ENCODE measurements around the gene HINFP.
"Not testable (repeated sequence)": the region's sequence is repeated elsewhere in the genome, so short reads cannot be mapped to it uniquely, and the experiment has no call there.

Gene HINFP

DNA sequence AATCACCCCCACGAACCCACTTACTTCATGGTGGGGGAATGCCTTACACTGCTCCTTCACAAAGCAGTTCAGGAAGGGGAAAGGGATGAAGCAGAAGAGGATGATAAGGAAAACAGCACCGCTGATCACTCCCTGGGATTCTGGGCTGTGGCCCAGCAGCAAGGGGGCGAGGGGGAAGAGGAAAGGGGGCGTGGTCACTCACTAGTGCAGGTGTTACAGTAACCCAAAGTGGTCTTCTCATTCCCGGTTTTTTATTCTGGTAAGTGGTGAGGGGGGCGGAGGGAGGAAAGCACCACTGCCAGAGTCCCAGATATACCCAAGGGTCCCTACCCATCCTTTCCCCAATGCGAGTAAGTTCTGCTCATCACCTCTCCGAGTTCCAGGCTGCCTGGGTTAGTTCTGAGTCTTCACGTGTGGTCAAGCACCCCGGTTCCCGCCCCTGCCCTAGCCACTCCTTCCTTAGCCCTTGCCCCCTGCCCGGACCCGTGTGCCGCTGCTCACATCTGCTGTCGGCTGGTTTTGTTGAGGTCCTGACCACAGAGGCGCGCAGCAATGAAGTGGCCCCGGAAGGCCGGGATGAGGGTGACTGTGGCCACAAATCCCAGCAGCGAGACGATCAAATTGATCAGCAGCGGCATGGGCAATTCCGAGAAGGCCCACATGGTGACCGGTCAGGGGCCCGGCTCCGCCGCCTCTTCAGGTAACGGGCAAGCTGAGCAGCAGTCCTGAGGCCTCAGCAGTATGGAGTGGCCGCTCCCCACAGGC lies 20.2 kb upstream of the HINFP start:
- no peaks in the 10 kb centered on the region for H3K9me2 ChIP-seq (replicated peaks; ENCODE audit: low read depth, low read length)
- peaks cover 19% of the 10 kb centered on the region; the same call in 1 of the 2 replicates for H3K36me3 ChIP-seq (ENCODE audit: insufficient read depth, low read length)
- peaks cover 51% of the 10 kb centered on the region for H3K79me2 ChIP-seq (ENCODE audit: insufficient read depth, low read length)
- H3K4me3 ChIP-seq (ENCODE audit: low read length, poor library complexity, severe bottlenecking), result peak overlapping the region; percentile 88
- no peaks in the 10 kb centered on the region for H4K20me1 ChIP-seq (ENCODE audit: insufficient read depth, low read length, poor library complexity, severe bottlenecking)
- H3F3A ChIP-seq (ENCODE audit: low read depth), result no peaks in the 10 kb centered on the region
- H2AFZ ChIP-seq (ENCODE audit: low read length), result peak overlapping the region; percentile 91
- H3K9me3 ChIP-seq (ENCODE audit: insufficient read depth, low read depth, low read length), result no peaks in the 10 kb centered on the region
- H3K4me1 ChIP-seq (ENCODE audit: insufficient read depth, low read length, poor library complexity, severe bottlenecking), result peaks cover 24% of the 10 kb centered on the region
- no peaks in the 10 kb centered on the region for H3K27me3 ChIP-seq (ENCODE audit: insufficient read depth, low read length, poor library complexity, severe bottlenecking)
- H3K9ac ChIP-seq (ENCODE audit: low read depth, low read length, poor library complexity, severe bottlenecking), result peak overlapping the region; percentile 84
- no peak for TF ChIP-seq EZH2phosphoT487 (IDR thresholded peaks at IDR 0.05; ENCODE audit: borderline replicate concordance)
- no peak for TF ChIP-seq CTCF (conservative IDR thresholded peaks at IDR 0.05; ENCODE audit: low read length)
- peak overlapping the region; percentile 99 for H3K4me2 ChIP-seq (ENCODE audit: low read depth, low read length, poor library complexity, severe bottlenecking)

DNA sequence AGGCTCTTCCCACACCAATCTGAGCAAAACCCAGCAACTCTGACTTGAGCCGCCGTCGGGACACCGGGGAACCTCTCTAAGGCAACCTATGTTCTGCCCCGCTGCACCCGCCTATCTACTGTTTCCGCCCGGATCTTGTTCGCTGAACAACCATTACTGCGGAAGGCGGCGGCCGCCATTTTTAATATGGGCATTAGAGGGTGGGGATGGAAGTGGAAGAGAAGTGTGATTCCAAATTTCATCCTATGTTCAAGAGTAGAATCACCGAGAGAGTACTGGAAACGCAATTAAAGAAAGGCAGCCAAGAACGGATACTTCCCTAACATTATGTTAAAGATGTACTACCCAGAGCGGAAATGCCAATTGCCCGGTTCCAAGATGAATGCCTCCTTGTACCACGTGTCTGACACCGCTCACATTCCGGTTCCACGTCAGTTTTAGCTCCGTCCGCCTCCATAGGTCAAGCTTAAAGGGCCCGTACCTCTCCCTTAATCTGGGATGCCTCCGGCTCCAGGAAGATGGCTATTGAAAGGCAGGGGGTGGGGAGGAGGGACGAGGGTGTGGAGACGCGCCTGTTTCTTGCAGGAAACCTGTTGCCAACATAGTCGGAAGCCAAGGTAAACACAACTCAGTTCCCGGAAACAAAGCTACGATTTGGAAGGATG lies 19.5 kb upstream of the HINFP start, which contains the start of gene DPAGT1:
Gene DPAGT1, minus strand, starts transcription at position 95 of the 665 bp plus-strand sequence. CDS start 198 bp downstream, outside the sequence.
- peak within 1 kb of the TSS; percentile 84 for H3K9ac ChIP-seq (ENCODE audit: low read depth, low read length, poor library complexity, severe bottlenecking)
- peaks cover 49% of the 10 kb centered on the region for H3K79me2 ChIP-seq (ENCODE audit: insufficient read depth, low read length)
- no peaks in the 10 kb centered on the region for H4K20me1 ChIP-seq (ENCODE audit: insufficient read depth, low read length, poor library complexity, severe bottlenecking)

DNA sequence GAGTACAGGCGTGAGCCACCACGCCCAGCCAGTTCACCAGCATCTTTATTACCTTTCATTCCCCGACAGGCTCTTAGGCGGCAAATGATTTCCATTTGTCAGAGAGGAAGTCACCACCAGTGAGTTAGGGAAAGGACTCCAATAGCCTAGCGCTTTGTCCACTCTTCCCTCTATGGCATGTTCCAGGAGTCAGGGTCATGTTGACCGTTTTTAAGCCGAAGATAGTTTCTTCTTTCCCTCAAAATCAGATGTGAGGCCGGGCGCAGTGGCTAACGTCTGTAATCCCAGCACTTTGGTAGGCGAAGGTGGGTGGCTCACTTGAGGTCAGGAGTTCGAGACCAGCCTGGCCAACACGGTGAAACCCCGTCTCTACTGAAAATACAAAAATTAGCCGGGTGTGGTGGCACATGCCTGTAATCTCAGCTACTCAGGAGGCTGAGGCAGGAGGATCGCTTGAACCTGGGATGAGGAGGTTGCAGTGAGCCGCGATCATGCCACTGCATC lies 18.2 kb upstream of the HINFP start:
- H2AFZ ChIP-seq (ENCODE audit: low read length); H3K9me3 ChIP-seq (ENCODE audit: insufficient read depth, low read depth, low read length); H3K27me3 ChIP-seq (ENCODE audit: insufficient read depth, low read length, poor library complexity, severe bottlenecking); H4K20me1 ChIP-seq (ENCODE audit: insufficient read depth, low read length, poor library complexity, severe bottlenecking); H3K9me2 ChIP-seq (replicated peaks; ENCODE audit: low read depth, low read length); H3K36me3 ChIP-seq (ENCODE audit: insufficient read depth, low read length); H3F3A ChIP-seq (ENCODE audit: low read depth): not testable (repeated sequence)
- peak overlapping the region; percentile 99 for H3K4me2 ChIP-seq (ENCODE audit: low read depth, low read length, poor library complexity, severe bottlenecking)
- H3K9ac ChIP-seq (ENCODE audit: low read depth, low read length, poor library complexity, severe bottlenecking), result peak overlapping the region; percentile 84
- H3K4me1 ChIP-seq (ENCODE audit: insufficient read depth, low read length, poor library complexity, severe bottlenecking), result peaks cover 34% of the 10 kb centered on the region
- H3K4me3 ChIP-seq (ENCODE audit: low read length, poor library complexity, severe bottlenecking), result peak overlapping the region; percentile 88
- peaks cover 47% of the 10 kb centered on the region for H3K79me2 ChIP-seq (ENCODE audit: insufficient read depth, low read length)

More for the DNA sequence above, 19.5 kb upstream of the HINFP start, which contains the start of gene DPAGT1:
- Histone ChIP-seq H2AFZ (ENCODE audit: low read length) (peak within 1 kb of the TSS; percentile 91), H3K4me1 (ENCODE audit: insufficient read depth, low read length, poor library complexity, severe bottlenecking) (peaks cover 31% of the 10 kb centered on the region), H3K4me2 (ENCODE audit: low read depth, low read length, poor library complexity, severe bottlenecking) (peak within 1 kb of the TSS; percentile 99), H3F3A (ENCODE audit: low read depth) (no peaks in the 10 kb centered on the region), H3K9me3 (ENCODE audit: insufficient read depth, low read depth, low read length) (no peaks in the 10 kb centered on the region), H3K27me3 (ENCODE audit: insufficient read depth, low read length, poor library complexity, severe bottlenecking) (no peaks in the 10 kb centered on the region), H3K4me3 (ENCODE audit: low read length, poor library complexity, severe bottlenecking) (peak within 1 kb of the TSS; percentile 88), H3K36me3 (ENCODE audit: insufficient read depth, low read length) (peaks cover 16% of the 10 kb centered on the region; the same call in 1 of the 2 replicates), H3K9me2 (replicated peaks; ENCODE audit: low read depth, low read length) (no peaks in the 10 kb centered on the region)
- no peak for TF ChIP-seq EZH2phosphoT487 (IDR thresholded peaks at IDR 0.05; ENCODE audit: borderline replicate concordance)
- TF ChIP-seq CTCF (conservative IDR thresholded peaks at IDR 0.05; ENCODE audit: low read length), result no peak
